BE2C (cell line): Measurements from ENCODE around the gene PRSS38.

ENCODE experiments used
- DNase-seq: peaks from one replicate; pipeline ENCODE4 v3.0.0-alpha.2; 2020
- H3K27me3 ChIP-seq: fragments of 250-450 bp; sonication (Bioruptor Pico); 2 replicates; pipeline ENCODE4 v1.5.1; 2020; ENCODE audit warnings: mild to moderate bottlenecking
- H3K36me3 ChIP-seq: fragments of 250-450 bp; sonication (Bioruptor Pico); 2 replicates; pipeline ENCODE4 v1.5.1; 2020; ENCODE audit warnings: mild to moderate bottlenecking
- H3K4me1 ChIP-seq: fragments of 250-450 bp; sonication (Bioruptor Pico); 2 replicates; pipeline ENCODE4 v1.5.1; 2020
- H3K4me3 ChIP-seq: 2 replicates; pipeline ENCODE4 v1.5.1; 2011; ENCODE audit warnings: low read depth, low read length
- H3K9me3 ChIP-seq: fragments of 250-450 bp; sonication (Bioruptor Pico); 2 replicates; pipeline ENCODE4 v1.5.1; 2020
- CTCF ChIP-seq: IDR thresholded peaks from 2 replicates; pipeline ENCODE4 v1.5.1; 2012; ENCODE audit warnings: mild to moderate bottlenecking, low read depth, low read length

PRSS38 gene

GRCh38 chr1:227791425-227792143 lies 23.9 kb upstream of the PRSS38 start:
- no peak for DNase-seq
- TF ChIP-seq CTCF = no peak
- H3K4me1 ChIP-seq = no peaks in the 10 kb centered on the region; the same call in 1 of the 2 replicates

GRCh38 chr1:227792216-227793078 lies 23.0 kb upstream of the PRSS38 start:
- no peak for DNase-seq
- no peaks in the 10 kb centered on the region; the same call in 1 of the 2 replicates for H3K4me1 ChIP-seq
- H3K27me3 ChIP-seq = no peaks in the 10 kb centered on the region
- H3K9me3 ChIP-seq = no peaks in the 10 kb centered on the region
- no peak overlapping the region for H3K4me3 ChIP-seq
- TF ChIP-seq CTCF = no peak
- H3K36me3 ChIP-seq = no peaks in the 10 kb centered on the region

More at GRCh38 chr1:227791425-227792143, 23.9 kb upstream of the PRSS38 start:
- no peaks in the 10 kb centered on the region for H3K9me3 ChIP-seq
- H3K4me3 ChIP-seq = no peak overlapping the region
- no peaks in the 10 kb centered on the region for H3K36me3 ChIP-seq
- no peaks in the 10 kb centered on the region for H3K27me3 ChIP-seq

GRCh38 chr1:227793079-227793947 lies 22.2 kb upstream of the PRSS38 start:
- Histone ChIP-seq H3K27me3 (no peaks in the 10 kb centered on the region), H3K4me1 (no peaks in the 10 kb centered on the region; the same call in 1 of the 2 replicates), H3K36me3 (no peaks in the 10 kb centered on the region), H3K4me3 (no peak overlapping the region), H3K9me3 (no peaks in the 10 kb centered on the region)
- DNase-seq = no peak
- TF ChIP-seq CTCF = no peak

- DNase-seq = peak; percentile 69
Observed at GRCh38 chr1:227793948-227794816, 21.3 kb upstream of the PRSS38 start.

More at GRCh38 chr1:227793948-227794816, 21.3 kb upstream of the PRSS38 start:
- no peaks in the 10 kb centered on the region; the same call in 1 of the 2 replicates for H3K4me1 ChIP-seq
- no peaks in the 10 kb centered on the region for H3K27me3 ChIP-seq
- TF ChIP-seq CTCF = no peak
- H3K9me3 ChIP-seq = no peaks in the 10 kb centered on the region
- no peaks in the 10 kb centered on the region; the same call in 1 of the 2 replicates for H3K36me3 ChIP-seq
- H3K4me3 ChIP-seq = no peak overlapping the region
